Raji (cell line): ENCODE measurements around the gene OLFM1.

Experiments used
- POLR2A ChIP-seq: IDR thresholded peaks from 2 replicates; pipeline ENCODE4 v1.6.1; 2011; ENCODE audit warnings: low read depth, low read length, control low read depth; ENCODE audit not compliant: insufficient read depth

OLFM1 gene

GRCh38 chr9:135080286-135081263, 6.9 kb upstream of the OLFM1 start:
- TF ChIP-seq POLR2A, result no peak

GRCh38 chr9:135081264-135081660, 6.2 kb upstream of the OLFM1 start:
- no peak for TF ChIP-seq POLR2A

- no peak for TF ChIP-seq POLR2A
Observed at GRCh38 chr9:135081731-135082130, 5.7 kb upstream of the OLFM1 start.

GRCh38 chr9:135082536-135082935, 4.9 kb upstream of the OLFM1 start:
- no peak for TF ChIP-seq POLR2A

GRCh38 chr9:135083241-135083810, 4.1 kb upstream of the OLFM1 start:
- no peak for TF ChIP-seq POLR2A

- TF ChIP-seq POLR2A, result no peak
Observed at GRCh38 chr9:135083831-135084230, 3.6 kb upstream of the OLFM1 start.

GRCh38 chr9:135084262-135084661, 3.2 kb upstream of the OLFM1 start:
- no peak for TF ChIP-seq POLR2A

- no peak for TF ChIP-seq POLR2A
Observed at GRCh38 chr9:135084881-135085760, 2.3 kb upstream of the OLFM1 start.

- no peak for TF ChIP-seq POLR2A
Observed at GRCh38 chr9:135085830-135086546, 1.5 kb upstream of the OLFM1 start.

- no peak for TF ChIP-seq POLR2A
Observed at GRCh38 chr9:135086597-135087488, 625 bp upstream of the OLFM1 start.

- TF ChIP-seq POLR2A, result no peak
Observed at GRCh38 chr9:135087899-135088347, 455 bp downstream of the OLFM1 start.

GRCh38 chr9:135088348-135088978, 995 bp downstream of the OLFM1 start:
- no peak for TF ChIP-seq POLR2A
